Kidney (tissue), 14 donors: Measurements from ENCODE around the gene GSTM1. TPM values are rescaled to one million over a fixed set of nuclear protein-coding genes. Genes with fewer than 3 reads are reported as not detected.

Experiments
- DNase-seq, 5 donors: peaks; one replicate each; pipeline ENCODE4 v3.0.0-alpha.2; 2013 to 2020
- FAIRE-seq: peaks from 2 replicates; lab custom pipeline; 2012; peaks lifted over from hg19 to GRCh38; lab: Jason Lieb, UNC
- H3K27ac ChIP-seq, 2 donors: one replicate each; pipeline ENCODE4 v1.7.0; 2013; ENCODE audit warnings: low read depth in 2 of 2, low read length in 2 of 2, inconsistent platforms in 1 of 2
- H3K27me3 ChIP-seq: one replicate; pipeline ENCODE4 v1.7.1; 2013; ENCODE audit warnings: low read length, inconsistent platforms; ENCODE audit not compliant: control insufficient read depth, insufficient read depth
- H3K36me3 ChIP-seq, 3 donors: one replicate each; pipeline versions ENCODE4 v1.7.0 to v1.7.1; 2013; ENCODE audit warnings: low read length in 3 of 3, control low read depth in 1 of 3, inconsistent platforms in 1 of 3; ENCODE audit not compliant: insufficient read depth in 3 of 3, control insufficient read depth in 2 of 3
- H3K4me1 ChIP-seq, 3 donors: one replicate each; pipeline versions ENCODE4 v1.7.0 to v1.7.1; 2013; ENCODE audit warnings: low read length in 3 of 3, inconsistent platforms in 1 of 3, low read depth in 1 of 3; ENCODE audit not compliant: control insufficient read depth in 2 of 3, insufficient read depth in 2 of 3
- H3K4me3 ChIP-seq, 3 donors: one replicate each; pipeline versions ENCODE4 v1.7.0 to v1.8.1; 2013; ENCODE audit warnings: low read length in 3 of 3, control low read depth in 1 of 3, inconsistent platforms in 1 of 3
- H3K9ac ChIP-seq, 3 donors: one replicate each; pipeline versions ENCODE4 v1.7.0 to v1.7.1; 2013; ENCODE audit warnings: low read length in 3 of 3, control low read depth in 1 of 3, inconsistent platforms in 1 of 3
- H3K9me3 ChIP-seq, 3 donors: one replicate each; pipeline versions ENCODE4 v1.7.0 to v1.7.1; 2013; ENCODE audit warnings: low read length in 3 of 3, control low read depth in 1 of 3, inconsistent platforms in 1 of 3; ENCODE audit not compliant: control insufficient read depth in 2 of 3, insufficient read depth in 1 of 3
- CTCF ChIP-seq: IDR thresholded peaks from 3 replicates; pipeline ENCODE4 v1.5.1; 2012; ENCODE audit warnings: mild to moderate bottlenecking, moderate library complexity, borderline replicate concordance; ENCODE audit not compliant: insufficient read depth; ENCODE audit errors: extremely low read depth
- intact Hi-C: fragments of 100-400 bp; cut with DNase I; formaldehyde crosslinking; loops from one replicate; pipeline ENCODE4 v1.11.1; 2022
- polyA plus RNA-seq: library from polyadenylated mRNA; stranded (reverse); fragments of 350-450 nt; fragmentation: Illumina TruSeq; extraction: RNeasy Lipid Tissue Mini Kit (QIAGEN cat#74804); gene quantifications from one replicate; pipeline ENCODE4 v1.2.3, GENCODE V29; 2014; ENCODE audit warnings: low read depth, low replicate concordance; ENCODE audit not compliant: insufficient read depth
- total RNA-seq: library from RNA; stranded (reverse); fragmentation: NEBNext Ultra II Directional; extraction: Animal tissue kit (Norgen Biotek cat#: 25700); gene quantifications from one replicate; pipeline ENCODE4 v1.2.1, GENCODE V29; 2021
- donor health status: control.
- donor health status: control.
- donor health status: control.
- donor health status: control.
- donor health status: control.
- donor health status: DM: yes; HTN: yes; CAD: no.
- donor health status: Normal renal cell carcinoma (clear cell type).

Gene GSTM1
- total and polyA plus RNA-seq, 2 donors from 2014 or later, result 61.2 TPM; not detected in 1

GRCh38 chr1:109657970-109658369 is 29.6 kb upstream of the GSTM1 start:
- FAIRE-seq (no peak), DNase-seq (no peak)
- Histone ChIP-seq H3K27me3 (no peaks in the 10 kb centered on the region), H3K9ac (no peak overlapping the region), H3K4me3 (no peak overlapping the region), H3K4me1 (peaks cover 0 to 27% (median 12%) of the 10 kb centered on the region in 3 donors), H3K36me3 (peaks cover 0 to 15% (median 4%) of the 10 kb centered on the region in 3 donors), H3K27ac (peak overlapping the region in 1 of 2 donors; percentile 17), H3K9me3 (no peaks in the 10 kb centered on the region)
- TF ChIP-seq CTCF, result no peak
- intact Hi-C loops, result no loop called here

GRCh38 chr1:109658533-109659042 is 29.0 kb upstream of the GSTM1 start:
- H3K9ac ChIP-seq, result no peak overlapping the region
- no peak for DNase-seq
- peaks cover 0 to 15% (median 4%) of the 10 kb centered on the region in 3 donors for H3K36me3 ChIP-seq
- peaks cover 0 to 27% (median 12%) of the 10 kb centered on the region in 3 donors for H3K4me1 ChIP-seq
- H3K9me3 ChIP-seq, result no peaks in the 10 kb centered on the region
- FAIRE-seq, result no peak
- peak overlapping the region in 1 of 2 donors; percentile 17 for H3K27ac ChIP-seq
- intact Hi-C loops, result no loop called here
- no peak for TF ChIP-seq CTCF
- no peaks in the 10 kb centered on the region for H3K27me3 ChIP-seq
- no peak overlapping the region for H3K4me3 ChIP-seq

- H3K36me3 ChIP-seq, result peaks cover 0 to 15% (median 4%) of the 10 kb centered on the region in 3 donors
- FAIRE-seq, result no peak
- intact Hi-C loops, result no loop called here
- peak in 1 of 5 donors; percentile 29 for DNase-seq
- TF ChIP-seq CTCF, result no peak
- no peak overlapping the region for H3K9ac ChIP-seq
- H3K4me1 ChIP-seq, result peaks cover 0 to 27% (median 12%) of the 10 kb centered on the region in 3 donors
- H3K27ac ChIP-seq, result no peak overlapping the region
- H3K4me3 ChIP-seq, result no peak overlapping the region
- no peaks in the 10 kb centered on the region for H3K27me3 ChIP-seq
- no peaks in the 10 kb centered on the region for H3K9me3 ChIP-seq
Observed at GRCh38 chr1:109659145-109659544, 28.5 kb upstream of the GSTM1 start.
